Activated CD8-positive, alpha-beta memory T cell treated with anti-CD3 and anti-CD28 coated beads, Interleukin-2, amount 50 U/mL, for 1 hour (primary cell): ENCODE data around the gene SLC22A23.

Experiments used
- DNase-seq: peaks from one replicate; pipeline ENCODE4 v3.0.0-alpha.2; 2020; ENCODE audit errors: extremely low read depth

The SLC22A23 gene

DNA sequence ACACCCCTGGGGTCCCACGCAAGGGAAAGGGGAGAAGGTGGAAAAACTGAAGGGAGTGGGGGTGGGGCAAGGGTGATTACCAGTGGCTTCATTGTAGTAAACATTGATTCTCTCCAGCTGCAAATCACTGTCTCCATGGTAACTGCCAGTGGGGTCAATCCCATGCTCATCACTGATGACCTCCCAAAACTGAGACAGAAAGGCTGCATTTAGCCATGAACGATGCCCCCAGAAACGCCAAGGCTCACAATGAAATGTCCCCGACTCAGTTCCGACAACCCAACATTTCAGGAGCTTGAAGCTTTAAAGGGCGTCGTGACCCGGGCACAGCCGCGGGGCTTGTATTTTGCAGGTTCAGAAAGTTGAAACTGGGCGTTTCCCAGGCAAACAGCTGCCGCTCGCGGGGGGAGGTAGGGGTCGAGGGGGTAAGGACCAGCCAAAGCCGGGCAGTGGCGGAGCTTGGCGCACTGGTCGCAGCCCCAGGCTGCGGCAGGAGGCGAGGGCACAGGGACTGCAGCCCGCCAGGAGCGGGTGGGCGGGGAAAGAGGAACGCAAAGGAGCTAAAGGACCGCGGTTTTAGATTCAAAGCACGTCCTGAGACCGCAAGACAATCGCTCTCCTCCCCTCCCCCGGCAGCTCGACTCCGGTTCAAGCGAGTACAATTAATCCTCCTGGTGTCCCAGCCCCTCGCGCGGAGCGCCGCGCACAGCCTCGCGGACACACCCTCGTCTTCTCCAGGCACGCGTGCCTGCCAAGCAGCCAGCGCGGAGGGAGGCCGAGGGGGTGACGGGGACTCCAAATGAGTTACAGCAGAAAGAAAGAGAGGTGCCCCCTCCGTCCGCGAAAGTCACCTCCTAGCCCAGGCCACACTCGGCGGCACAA, 230.1 kb downstream of the SLC22A23 start:
- DNase-seq = no peak

DNA sequence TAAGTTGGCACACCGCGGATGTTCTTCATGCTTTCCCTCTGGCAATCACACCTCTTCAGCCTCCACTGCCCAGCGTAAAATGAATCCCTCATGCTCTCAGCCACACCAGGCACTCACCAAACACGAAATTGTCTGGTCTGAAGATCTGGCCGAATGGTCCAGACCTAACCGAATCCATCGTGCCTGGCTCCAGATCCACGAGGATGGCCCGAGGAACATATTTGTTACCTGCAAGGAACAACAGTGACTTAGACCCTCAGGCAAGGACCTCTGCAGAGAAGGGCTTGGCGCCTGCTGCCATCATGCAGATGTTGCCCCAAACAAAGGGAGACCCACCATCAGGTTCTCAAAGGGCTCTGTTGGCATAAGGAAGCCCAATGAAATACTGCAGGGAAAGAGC, 230.8 kb downstream of the SLC22A23 start:
- no peak for DNase-seq

DNA sequence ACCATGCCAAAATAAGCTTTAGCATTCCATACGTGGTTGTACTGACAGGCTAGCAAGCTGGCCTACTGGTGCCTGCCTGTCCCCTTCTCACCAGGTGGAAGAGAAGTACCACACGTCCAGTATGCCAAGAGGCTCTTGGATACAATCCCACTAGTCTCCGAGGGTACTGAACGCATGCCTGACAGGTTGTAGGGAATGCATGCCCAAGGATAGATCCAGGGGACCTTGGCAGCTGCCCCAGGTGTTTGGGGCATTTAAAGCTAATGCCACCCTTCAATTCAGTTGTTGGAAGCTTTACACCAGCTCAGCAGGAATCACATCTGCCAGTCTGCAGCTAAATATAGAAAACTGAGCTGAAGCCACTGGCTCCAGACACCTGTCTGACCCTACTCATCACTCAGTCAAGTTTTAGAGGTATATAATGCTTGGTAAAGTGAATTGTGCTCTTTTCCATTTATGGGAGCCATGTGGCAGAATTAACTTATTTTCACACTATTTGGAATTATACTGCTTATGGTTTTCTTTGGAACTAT, 234.3 kb downstream of the SLC22A23 start:
- no peak for DNase-seq

DNA sequence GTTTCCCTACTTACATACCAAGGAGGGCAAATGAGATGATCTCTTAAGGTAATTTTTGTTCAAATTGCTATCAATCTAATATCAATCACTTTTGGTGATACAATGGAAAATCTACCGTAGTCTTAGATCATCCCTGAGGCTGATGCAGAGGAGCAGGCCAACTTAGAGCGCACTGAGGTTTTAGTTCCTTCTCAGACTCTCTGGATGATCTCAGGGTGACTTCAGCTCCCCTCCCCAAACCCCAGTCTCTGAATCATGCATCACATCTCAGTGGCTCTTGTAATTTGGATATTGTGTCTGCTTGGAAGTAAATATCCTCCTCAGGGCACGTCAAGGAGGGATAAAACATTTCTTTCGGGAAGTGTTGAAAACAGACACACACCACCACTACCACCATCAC, 235.3 kb downstream of the SLC22A23 start:
- DNase-seq = no peak

DNA sequence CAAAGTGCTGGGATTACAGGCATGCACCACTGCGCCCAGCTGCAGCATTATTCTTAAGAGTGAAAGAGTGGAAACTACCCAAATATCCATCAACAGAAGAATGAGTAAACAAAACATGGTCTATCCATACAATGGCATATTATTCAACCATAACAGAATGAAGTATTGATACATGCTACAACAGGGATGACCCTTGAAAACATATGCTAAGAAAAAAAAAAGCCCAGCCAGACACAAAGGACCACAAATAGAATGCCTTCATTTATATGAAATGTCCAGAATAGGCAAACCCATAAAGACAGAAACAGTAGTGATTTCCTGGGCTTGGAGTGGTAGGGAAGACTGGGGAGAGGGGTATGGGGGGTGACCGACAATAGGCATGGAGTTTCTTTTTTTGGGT, 236.5 kb downstream of the SLC22A23 start:
- DNase-seq = no peak
